Left lung (tissue), 10 donors: ENCODE measurements around the gene ZKSCAN1. TPM values are rescaled to one million over a fixed set of nuclear protein-coding genes. Genes with fewer than 3 reads are reported as not detected.
A peak's percentile ranks its signal among the peaks of the same experiment; 100 is the strongest.
"Not testable (repeated sequence)": the region's sequence is repeated elsewhere in the genome, so short reads cannot be mapped to it uniquely, and the experiment has no call there.

Source experiments
- ATAC-seq: fragments of 200-7000 bp; cut with Tn5 transposase; one replicate; pipeline ENCODE4 v1.9.1; 2020; ENCODE audit warnings: moderate library complexity
- DNase-seq, 4 donors: peaks; one replicate each; pipeline ENCODE4 v3.0.0-alpha.2; 2013 to 2020
- H3K27ac ChIP-seq, 2 donors: fragments of 200-600 bp; sonication (generic) in 1 of 2; one replicate each; pipeline versions ENCODE4 v1.5.0 to v1.8.0; 2020 to 2021
- H3K27me3 ChIP-seq, 2 donors: fragments of 200-600 bp; sonication (generic) in 1 of 2; one replicate each; pipeline versions ENCODE4 v1.5.0 to v1.8.0; 2020 to 2021
- H3K36me3 ChIP-seq, 2 donors: fragments of 200-600 bp; sonication (generic) in 1 of 2; one replicate each; pipeline versions ENCODE4 v1.5.0 to v1.8.0; 2020 to 2021
- H3K4me1 ChIP-seq, 2 donors: fragments of 200-600 bp; one replicate each; pipeline ENCODE4 v1.8.0; 2021
- H3K4me3 ChIP-seq, 2 donors: fragments of 200-600 bp; sonication (generic) in 1 of 2; one replicate each; pipeline versions ENCODE4 v1.5.0 to v1.8.0; 2020 to 2021; ENCODE audit warnings: mild to moderate bottlenecking in 1 of 2
- H3K9me3 ChIP-seq, 2 donors: fragments of 200-600 bp; sonication (generic) in 1 of 2; one replicate each; pipeline versions ENCODE4 v1.5.0 to v1.8.0; 2020 to 2021
- intact Hi-C, 2 donors: fragments of 100-400 bp; cut with DNase I; formaldehyde crosslinking; loops; one replicate each; pipeline versions ENCODE4 v1.11.2 to v1.14.2; 2022
- polyA plus RNA-seq, 6 donors: library from polyadenylated mRNA; unstranded; fragments of 120-200 nt; gene quantifications; one replicate each; pipeline ENCODE4 v1.2.1, GENCODE V29; 2013; ENCODE audit not compliant: insufficient read length in 6 of 6
- total RNA-seq, 2 donors: library from RNA; stranded (reverse); fragmentation: NEBNext Ultra II Directional; extraction: Animal tissue kit (Norgen Biotek cat#: 25700); gene quantifications; one replicate each; pipeline ENCODE4 v1.2.1, GENCODE V29; 2021
- TF ChIP-seq, protein P1 (sequence below), 2 donors: fragments of 200-600 bp; sonication (generic) in 1 of 2; IDR thresholded peaks; one replicate each; pipeline versions ENCODE4 v1.5.0 to v1.8.0; 2021; ENCODE audit warnings: antibody characterized with exemption in 2 of 2
- donor health status: DM: no; HTN: yes; CAD: no.
- donor health status: DM: no; HTN: no; CAD: no.

Gene ZKSCAN1
- total and polyA plus RNA-seq, 8 donors = 46.7 to 137 (median 87.7) TPM

DNA sequence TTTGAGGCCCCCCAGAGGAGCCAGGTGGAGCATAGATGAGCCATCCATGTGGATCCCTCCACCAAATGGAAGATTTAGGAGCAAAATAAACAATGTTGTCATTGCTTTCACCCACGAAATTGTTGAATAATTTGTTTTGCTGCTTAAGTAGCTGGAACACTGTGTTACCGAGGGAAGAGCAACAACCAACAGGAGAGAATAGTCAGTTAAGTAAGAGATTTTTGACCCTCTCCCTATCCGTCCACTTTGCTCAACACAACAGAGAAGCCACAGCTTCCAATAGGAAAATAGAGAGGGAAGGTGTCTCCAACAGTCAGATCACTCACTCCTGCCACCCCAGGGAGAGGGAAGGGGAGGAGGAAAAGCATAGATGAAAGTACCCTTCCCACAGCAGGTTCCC lies 3.9 kb upstream of the ZKSCAN1 start:
- H3K27me3 ChIP-seq = no peaks in the 10 kb centered on the region
- no peaks in the 10 kb centered on the region for H3K36me3 ChIP-seq
- H3K4me3 ChIP-seq = no peak overlapping the region
- no peaks in the 10 kb centered on the region for H3K9me3 ChIP-seq
- intact Hi-C loops = no loop called here
- peaks cover 3 to 25% of the 10 kb centered on the region in 2 donors for H3K4me1 ChIP-seq
- no peak overlapping the region for H3K27ac ChIP-seq
- ATAC-seq = no peak
- TF ChIP-seq, protein P1, sequence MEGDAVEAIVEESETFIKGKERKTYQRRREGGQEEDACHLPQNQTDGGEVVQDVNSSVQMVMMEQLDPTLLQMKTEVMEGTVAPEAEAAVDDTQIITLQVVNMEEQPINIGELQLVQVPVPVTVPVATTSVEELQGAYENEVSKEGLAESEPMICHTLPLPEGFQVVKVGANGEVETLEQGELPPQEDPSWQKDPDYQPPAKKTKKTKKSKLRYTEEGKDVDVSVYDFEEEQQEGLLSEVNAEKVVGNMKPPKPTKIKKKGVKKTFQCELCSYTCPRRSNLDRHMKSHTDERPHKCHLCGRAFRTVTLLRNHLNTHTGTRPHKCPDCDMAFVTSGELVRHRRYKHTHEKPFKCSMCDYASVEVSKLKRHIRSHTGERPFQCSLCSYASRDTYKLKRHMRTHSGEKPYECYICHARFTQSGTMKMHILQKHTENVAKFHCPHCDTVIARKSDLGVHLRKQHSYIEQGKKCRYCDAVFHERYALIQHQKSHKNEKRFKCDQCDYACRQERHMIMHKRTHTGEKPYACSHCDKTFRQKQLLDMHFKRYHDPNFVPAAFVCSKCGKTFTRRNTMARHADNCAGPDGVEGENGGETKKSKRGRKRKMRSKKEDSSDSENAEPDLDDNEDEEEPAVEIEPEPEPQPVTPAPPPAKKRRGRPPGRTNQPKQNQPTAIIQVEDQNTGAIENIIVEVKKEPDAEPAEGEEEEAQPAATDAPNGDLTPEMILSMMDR (IDR thresholded peaks at IDR 0.05) = no peak
- no peak for DNase-seq

DNA sequence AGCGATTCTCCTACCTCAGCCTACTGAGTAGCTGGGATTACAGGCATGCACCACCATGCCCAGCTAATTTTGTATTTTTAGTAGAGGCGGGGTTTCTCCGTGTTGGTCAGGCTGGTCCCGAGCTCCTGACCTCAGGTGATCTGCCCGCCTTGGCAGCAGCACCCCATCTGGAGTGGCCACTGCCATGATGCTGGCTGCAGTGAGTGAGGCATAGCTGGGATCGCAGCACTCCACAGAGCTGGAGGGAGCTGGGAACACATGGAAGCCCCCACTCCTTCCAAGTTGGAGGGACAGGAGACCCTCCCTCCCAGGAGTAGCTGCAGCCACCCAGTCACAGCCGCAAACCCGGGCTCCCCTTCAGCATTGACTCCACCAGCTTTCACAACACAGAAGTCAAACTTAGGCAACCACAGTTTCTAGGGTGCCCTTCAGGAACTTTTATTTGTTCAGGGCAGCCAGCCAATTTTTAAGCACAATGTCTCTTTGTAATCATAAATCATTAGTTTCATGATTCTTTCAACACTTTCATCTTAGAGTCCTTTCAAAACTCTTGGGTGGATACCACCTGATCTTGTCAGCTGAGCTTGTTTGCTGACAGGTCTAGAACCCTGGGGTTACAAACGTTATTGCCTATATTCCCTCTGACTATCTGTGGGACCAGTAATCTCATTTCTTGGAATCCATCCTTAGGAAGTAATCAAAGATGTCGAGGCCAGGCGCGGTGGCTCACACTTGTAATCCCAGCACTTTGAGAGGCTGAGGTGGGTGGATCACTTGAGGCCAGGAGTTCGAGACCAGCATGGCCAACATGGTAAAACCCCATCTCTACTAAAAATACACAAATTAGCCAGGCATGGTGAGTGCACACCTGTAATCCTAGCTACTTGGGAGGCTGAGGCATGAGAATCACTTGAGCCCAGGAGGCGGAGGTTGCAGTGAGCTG lies 2.7 kb upstream of the ZKSCAN1 start:
- H3K36me3 ChIP-seq, H3K27ac ChIP-seq, H3K9me3 ChIP-seq, intact Hi-C loops, H3K4me3 ChIP-seq, H3K27me3 ChIP-seq: not testable (repeated sequence)
- H3K4me1 ChIP-seq = peaks cover 8 to 36% of the 10 kb centered on the region in 2 donors
- DNase-seq (peak in 1 of 4 donors; percentile 64), ATAC-seq (peak; percentile 51)

DNA sequence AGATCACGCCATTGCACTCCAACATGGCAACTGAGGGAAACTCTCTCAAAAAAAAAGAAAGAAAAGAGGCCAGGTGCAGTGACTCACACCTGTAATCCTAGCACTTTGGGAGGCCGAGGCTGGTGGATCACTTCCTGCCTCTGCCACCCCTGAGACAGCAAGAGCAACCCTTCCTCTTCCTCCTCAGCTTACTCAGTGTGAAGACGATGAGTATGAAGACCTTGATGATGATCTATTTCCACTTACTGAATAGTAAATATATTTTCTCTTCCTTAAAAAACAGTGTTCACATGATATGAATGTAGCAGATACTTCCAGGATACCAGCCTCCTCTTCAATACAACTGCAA lies 2.1 kb upstream of the ZKSCAN1 start:
- no peak for DNase-seq
- Histone ChIP-seq H3K27ac (no peak overlapping the region), H3K9me3 (no peaks in the 10 kb centered on the region), H3K27me3 (no peaks in the 10 kb centered on the region), H3K36me3 (no peaks in the 10 kb centered on the region), H3K4me1 (peaks cover 8 to 43% of the 10 kb centered on the region in 2 donors), H3K4me3 (no peak overlapping the region)
- TF ChIP-seq, protein P1 (IDR thresholded peaks at IDR 0.05) = no peak
- ATAC-seq = no peak
- intact Hi-C loops = no loop called here

DNA sequence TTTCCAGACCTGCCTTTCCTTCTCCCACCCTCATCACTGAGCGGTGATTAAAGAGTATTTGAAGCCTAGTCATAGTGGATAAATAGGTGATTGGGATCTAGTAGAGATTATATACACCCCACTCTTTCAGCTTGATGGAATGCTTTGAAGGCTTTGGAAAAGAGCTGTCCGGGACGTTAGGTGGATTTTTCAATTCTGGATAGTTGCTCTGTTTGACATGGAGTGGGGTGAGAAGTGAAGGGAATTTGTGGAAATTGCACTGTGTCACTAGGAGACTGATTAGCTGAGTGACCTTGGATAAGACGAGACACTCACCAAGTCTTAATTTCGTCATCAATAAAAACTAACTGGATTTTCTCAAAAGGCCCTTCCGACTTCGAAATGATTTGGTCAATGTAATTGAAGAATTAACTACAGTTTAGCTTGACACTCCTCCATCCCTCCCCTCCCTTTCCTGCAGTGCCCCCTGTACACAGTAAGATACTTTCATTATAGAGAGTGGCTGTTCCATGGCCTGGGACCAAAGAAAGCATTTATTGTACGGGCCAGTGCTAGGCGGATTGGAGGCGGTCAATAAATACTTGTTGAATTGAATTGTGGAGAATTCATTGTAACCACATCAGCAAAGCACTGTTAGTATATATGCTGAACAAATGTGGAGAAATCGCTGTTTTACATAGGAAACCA lies 962 bp downstream of the ZKSCAN1 start:
- intact Hi-C loops = no loop called here
- peaks cover 8 to 67% of the 10 kb centered on the region in 2 donors for H3K4me1 ChIP-seq

DNA sequence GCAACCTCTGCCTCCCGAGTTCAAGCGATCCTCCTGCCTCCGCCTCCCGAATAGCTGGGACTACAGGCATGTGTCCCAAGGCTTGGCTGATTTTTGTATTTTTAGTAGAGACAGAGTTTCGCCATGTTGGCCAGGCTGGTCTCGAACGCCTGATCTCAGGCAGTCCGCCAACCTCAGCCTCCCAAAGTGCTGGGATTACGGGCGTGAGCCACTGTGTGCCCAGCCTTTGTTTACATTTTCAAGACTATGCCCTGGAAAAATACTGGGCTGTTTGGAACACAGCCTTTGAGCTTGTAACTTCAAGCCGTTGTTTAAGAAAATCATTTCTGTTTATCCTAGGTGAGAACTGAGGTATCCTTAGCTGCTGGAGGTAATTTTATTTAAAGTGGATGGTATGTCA lies 1.9 kb downstream of the ZKSCAN1 start:
- H3K4me1 ChIP-seq = peaks cover 8 to 76% of the 10 kb centered on the region in 2 donors
- H3K27me3 ChIP-seq = no peaks in the 10 kb centered on the region
- H3K9me3 ChIP-seq = no peaks in the 10 kb centered on the region
- ATAC-seq = no peak
- intact Hi-C loops = no loop called here
- peak overlapping the region in 1 of 2 donors; percentile 94 for H3K4me3 ChIP-seq
- no peak overlapping the region for H3K27ac ChIP-seq
- DNase-seq = no peak
- H3K36me3 ChIP-seq = peaks cover 0 to 6% of the 10 kb centered on the region in 2 donors
- TF ChIP-seq, protein P1 (IDR thresholded peaks at IDR 0.05) = no peak

More for the DNA sequence above, 962 bp downstream of the ZKSCAN1 start:
- peak in 1 of 4 donors; percentile 23 for DNase-seq
- peak overlapping the region; percentile 94 to 100 for H3K4me3 ChIP-seq
- no peaks in the 10 kb centered on the region for H3K9me3 ChIP-seq
- no peak for ATAC-seq
- H3K27me3 ChIP-seq = no peaks in the 10 kb centered on the region
- peak overlapping the region; percentile 95 to 98 for H3K27ac ChIP-seq
- TF ChIP-seq, protein P1 (IDR thresholded peaks at IDR 0.05) = no peak
- H3K36me3 ChIP-seq = no peaks in the 10 kb centered on the region
